Epithelial cell of esophagus (primary cell): ENCODE measurements around the gene SMARCC2.

ENCODE experiments used
- DNase-seq: peaks from one replicate; pipeline ENCODE4 v3.0.0; 2010; ENCODE audit warnings: low read depth
- H3K4me3 ChIP-seq: 2 replicates; pipeline ENCODE4 v1.5.1; 2011; ENCODE audit warnings: mild to moderate bottlenecking, low read length, control low read depth
- TF ChIP-seq, protein P1 (sequence below): IDR thresholded peaks from 2 replicates; pipeline ENCODE4 v1.5.1; 2011; ENCODE audit warnings: low read depth, mild to moderate bottlenecking, low read length, control low read depth, inconsistent platforms; ENCODE audit not compliant: insufficient read depth; ENCODE audit errors: missing control alignments

Gene SMARCC2

DNA sequence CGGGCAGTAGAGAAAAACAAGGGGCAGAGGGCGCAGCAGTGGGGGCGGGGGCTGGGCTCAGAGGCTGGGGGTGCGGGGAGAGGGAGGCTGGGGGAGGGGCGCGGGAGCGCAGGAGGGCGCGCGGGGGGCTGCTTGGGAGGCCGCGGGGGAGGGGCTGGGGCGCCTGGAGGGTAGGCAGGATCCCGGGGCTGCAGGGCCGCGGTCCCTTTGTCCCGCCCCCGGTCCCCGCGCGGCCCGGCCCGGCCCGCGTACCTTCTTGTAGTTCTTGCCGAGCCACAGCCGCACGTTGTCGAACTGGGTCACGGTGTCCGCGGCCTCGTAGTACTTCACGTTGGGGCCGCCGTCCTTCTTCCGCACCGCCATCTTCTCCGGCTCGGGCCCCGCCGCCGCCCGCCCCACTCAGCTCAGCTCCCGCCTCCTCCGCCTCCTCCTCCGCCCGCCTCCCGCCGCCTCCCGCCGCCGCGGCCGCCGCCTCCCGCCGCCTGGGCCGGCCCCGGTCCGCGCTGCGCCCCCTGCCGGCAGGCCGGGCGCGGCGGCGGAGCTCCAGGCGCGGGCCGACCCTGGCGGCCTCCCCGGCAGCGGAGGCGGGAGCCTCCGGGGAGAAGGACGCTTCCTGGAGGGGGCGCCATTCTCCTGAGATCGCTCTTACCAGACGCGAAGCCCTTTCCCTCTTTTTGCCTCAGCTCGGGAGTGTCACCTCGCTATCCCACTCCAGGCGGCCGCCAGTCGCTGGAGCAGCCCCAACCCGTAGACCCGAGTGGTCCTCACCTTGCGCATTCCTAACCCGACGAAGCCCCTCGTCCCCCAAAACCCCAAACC lies at the start of gene SMARCC2:
TSS of gene SMARCC2 (minus strand) at position 385 of the 819 bp plus-strand sequence. CDS start at position 363, 22 bp downstream.
- DNase-seq, result peak; percentile 86
- TF ChIP-seq, protein P1, sequence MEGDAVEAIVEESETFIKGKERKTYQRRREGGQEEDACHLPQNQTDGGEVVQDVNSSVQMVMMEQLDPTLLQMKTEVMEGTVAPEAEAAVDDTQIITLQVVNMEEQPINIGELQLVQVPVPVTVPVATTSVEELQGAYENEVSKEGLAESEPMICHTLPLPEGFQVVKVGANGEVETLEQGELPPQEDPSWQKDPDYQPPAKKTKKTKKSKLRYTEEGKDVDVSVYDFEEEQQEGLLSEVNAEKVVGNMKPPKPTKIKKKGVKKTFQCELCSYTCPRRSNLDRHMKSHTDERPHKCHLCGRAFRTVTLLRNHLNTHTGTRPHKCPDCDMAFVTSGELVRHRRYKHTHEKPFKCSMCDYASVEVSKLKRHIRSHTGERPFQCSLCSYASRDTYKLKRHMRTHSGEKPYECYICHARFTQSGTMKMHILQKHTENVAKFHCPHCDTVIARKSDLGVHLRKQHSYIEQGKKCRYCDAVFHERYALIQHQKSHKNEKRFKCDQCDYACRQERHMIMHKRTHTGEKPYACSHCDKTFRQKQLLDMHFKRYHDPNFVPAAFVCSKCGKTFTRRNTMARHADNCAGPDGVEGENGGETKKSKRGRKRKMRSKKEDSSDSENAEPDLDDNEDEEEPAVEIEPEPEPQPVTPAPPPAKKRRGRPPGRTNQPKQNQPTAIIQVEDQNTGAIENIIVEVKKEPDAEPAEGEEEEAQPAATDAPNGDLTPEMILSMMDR, result peak; percentile 59
- H3K4me3 ChIP-seq, result peak within 1 kb of the TSS; percentile 87

DNA sequence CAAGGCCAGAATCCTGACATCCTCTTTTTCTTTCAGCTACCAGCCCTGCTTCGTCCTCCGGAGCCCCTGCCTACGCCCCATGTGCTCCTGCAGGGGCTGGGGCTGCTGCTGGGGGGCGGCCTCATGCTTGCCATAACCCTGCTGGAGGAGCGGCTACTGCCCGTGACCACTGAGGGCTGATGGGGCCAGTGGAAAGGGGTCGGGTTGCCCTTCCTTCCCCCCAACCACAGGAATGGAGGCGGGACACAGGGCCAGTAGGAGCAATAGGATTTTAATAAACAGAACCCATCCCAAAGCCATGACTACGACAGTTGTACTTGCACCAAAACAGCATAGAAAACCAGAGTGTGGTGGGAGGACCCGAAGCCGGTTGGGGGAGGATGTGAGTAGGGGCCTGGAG lies 48.3 kb upstream of the SMARCC2 start:
- TF ChIP-seq, protein P1, result no peak
- DNase-seq, result no peak
- H3K4me3 ChIP-seq, result no peak overlapping the region

DNA sequence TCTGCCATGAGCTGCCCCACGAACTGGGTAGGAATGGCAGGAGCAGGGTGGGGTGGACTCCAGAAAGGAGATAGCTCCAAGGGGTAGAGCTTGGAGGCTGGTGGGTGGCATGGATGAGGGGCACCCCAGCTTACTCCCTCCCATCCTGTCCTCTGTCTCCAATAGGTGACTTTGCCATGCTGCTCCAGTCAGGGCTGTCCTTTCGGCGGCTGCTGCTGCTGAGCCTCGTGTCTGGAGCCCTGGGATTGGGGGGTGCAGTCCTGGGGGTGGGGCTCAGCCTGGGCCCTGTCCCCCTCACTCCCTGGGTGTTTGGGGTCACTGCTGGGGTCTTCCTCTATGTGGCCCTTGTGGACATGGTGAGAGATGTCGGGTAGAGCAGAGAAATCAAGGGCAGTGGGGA lies 47.7 kb upstream of the SMARCC2 start:
- TF ChIP-seq, protein P1, result no peak
- DNase-seq, result no peak
- no peak overlapping the region for H3K4me3 ChIP-seq

DNA sequence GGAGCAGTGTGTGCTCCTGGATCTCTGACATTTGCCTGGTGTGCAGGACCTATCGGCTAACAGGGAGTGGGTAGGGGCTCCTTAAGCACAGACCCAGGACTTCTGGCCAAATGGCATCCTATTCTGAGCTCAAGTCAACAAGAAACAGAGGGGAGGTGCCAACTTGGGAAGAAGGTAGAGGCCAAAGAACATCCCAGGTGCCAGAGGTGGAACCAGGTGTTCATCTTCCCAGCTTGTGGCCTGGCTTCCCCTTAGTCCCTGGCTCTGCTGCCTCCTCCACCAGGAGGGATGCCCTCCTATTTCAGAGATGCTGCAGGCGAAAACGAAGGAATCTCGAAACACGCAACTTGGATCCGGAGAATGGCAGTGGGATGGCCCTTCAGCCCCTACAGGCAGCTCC lies 46.8 kb upstream of the SMARCC2 start:
- TF ChIP-seq, protein P1, result no peak
- no peak for DNase-seq
- no peak overlapping the region for H3K4me3 ChIP-seq

DNA sequence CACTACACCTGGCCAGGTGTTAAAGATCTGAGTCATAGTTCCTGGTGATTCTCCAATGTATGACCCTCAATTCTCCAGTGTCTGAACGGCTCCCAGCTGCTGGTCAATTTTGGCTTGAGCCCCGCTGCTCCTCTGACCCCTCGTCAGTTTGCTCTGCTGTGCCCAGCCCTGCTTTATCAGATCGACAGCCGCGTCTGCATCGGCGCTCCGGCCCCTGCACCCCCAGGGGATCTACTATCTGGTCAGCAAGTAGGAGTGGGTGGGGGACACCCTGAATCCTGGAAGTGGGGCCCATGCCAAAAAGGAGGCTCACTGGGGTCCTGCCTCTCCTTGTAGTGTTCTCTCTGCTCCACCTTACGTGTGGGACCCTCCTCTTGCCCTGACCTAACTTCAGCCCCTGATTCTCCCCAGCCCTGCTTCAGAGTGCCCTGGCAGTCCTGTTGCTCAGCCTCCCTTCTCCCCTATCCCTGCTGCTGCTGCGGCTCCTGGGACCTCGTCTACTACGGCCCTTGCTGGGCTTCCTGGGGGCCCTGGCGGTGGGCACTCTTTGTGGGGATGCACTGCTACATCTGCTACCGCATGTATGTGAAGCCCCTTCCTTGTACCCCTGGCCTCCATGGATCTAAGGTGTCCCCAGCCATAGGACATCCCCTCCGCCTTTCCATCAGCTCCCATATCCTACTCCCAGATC lies 45.6 kb upstream of the SMARCC2 start:
- no peak overlapping the region for H3K4me3 ChIP-seq
- DNase-seq, result peak; percentile 28
- TF ChIP-seq, protein P1, result no peak

DNA sequence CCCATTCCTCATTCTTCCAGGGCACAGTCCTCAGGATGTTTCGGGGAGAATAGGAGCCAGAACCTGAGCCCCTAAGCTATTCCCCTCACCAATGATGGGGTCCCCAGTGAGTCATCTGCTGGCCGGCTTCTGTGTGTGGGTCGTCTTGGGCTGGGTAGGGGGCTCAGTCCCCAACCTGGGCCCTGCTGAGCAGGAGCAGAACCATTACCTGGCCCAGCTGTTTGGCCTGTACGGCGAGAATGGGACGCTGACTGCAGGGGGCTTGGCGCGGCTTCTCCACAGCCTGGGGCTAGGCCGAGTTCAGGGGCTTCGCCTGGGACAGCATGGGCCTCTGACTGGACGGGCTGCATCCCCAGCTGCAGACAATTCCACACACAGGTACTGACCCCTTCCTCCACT lies 41.9 kb upstream of the SMARCC2 start:
- DNase-seq, result no peak
- H3K4me3 ChIP-seq, result no peak overlapping the region
- TF ChIP-seq, protein P1, result no peak
